ENCODE data around the gene CFAP43. TPM values are rescaled to one million over a fixed set of nuclear protein-coding genes. Genes with fewer than 3 reads are reported as not detected.

Gene CFAP43
- total and polyA plus RNA-seq, 9 of the 15 experiments (the other 6 are each of a cell fraction or from before 2014, with no cell fraction given), result 0.07 to 0.86 (median 0.11) TPM; not detected in 1

DNA sequence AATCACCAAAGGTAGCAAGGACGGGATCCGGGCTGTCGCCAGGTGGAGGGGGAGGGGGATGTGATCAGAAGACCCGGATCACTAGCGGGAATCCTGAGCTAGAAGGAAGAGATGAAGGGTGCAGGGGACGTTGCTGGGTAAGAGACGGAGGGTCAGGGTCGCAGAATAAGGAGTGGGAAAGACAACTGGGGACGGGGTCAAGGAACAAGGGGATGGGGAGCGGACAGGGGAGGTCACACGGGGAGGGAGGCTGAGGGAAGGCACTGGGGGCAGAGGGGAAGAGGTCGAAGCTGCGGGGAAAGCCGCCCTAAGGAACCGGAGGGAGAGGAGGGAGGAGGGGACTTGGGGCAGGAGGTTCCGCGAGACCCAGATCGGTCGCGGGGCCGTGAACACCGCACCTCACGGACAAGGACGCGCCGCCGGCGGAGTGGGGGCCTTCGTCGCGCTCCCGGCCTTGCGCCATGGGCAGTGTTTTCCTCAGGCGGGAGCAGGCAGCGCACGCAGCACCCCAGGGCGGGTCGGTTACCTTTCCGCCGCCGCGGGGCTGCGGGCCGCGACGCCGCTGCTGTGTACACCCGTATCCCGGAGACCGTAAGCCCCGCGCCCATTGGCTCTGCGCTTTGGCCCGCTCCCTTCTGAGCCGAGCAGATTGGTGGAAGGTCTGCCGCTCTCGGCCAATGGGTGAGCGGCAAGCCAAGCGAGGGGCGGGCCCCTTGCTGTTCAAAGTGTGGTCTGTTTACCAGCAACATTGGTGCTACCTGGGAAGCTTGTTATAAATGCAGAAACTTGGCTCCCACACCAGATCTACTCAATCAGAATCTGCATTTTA, at the start of gene CFAP43 (continued):
- TF ChIP-seq, protein P1, sequence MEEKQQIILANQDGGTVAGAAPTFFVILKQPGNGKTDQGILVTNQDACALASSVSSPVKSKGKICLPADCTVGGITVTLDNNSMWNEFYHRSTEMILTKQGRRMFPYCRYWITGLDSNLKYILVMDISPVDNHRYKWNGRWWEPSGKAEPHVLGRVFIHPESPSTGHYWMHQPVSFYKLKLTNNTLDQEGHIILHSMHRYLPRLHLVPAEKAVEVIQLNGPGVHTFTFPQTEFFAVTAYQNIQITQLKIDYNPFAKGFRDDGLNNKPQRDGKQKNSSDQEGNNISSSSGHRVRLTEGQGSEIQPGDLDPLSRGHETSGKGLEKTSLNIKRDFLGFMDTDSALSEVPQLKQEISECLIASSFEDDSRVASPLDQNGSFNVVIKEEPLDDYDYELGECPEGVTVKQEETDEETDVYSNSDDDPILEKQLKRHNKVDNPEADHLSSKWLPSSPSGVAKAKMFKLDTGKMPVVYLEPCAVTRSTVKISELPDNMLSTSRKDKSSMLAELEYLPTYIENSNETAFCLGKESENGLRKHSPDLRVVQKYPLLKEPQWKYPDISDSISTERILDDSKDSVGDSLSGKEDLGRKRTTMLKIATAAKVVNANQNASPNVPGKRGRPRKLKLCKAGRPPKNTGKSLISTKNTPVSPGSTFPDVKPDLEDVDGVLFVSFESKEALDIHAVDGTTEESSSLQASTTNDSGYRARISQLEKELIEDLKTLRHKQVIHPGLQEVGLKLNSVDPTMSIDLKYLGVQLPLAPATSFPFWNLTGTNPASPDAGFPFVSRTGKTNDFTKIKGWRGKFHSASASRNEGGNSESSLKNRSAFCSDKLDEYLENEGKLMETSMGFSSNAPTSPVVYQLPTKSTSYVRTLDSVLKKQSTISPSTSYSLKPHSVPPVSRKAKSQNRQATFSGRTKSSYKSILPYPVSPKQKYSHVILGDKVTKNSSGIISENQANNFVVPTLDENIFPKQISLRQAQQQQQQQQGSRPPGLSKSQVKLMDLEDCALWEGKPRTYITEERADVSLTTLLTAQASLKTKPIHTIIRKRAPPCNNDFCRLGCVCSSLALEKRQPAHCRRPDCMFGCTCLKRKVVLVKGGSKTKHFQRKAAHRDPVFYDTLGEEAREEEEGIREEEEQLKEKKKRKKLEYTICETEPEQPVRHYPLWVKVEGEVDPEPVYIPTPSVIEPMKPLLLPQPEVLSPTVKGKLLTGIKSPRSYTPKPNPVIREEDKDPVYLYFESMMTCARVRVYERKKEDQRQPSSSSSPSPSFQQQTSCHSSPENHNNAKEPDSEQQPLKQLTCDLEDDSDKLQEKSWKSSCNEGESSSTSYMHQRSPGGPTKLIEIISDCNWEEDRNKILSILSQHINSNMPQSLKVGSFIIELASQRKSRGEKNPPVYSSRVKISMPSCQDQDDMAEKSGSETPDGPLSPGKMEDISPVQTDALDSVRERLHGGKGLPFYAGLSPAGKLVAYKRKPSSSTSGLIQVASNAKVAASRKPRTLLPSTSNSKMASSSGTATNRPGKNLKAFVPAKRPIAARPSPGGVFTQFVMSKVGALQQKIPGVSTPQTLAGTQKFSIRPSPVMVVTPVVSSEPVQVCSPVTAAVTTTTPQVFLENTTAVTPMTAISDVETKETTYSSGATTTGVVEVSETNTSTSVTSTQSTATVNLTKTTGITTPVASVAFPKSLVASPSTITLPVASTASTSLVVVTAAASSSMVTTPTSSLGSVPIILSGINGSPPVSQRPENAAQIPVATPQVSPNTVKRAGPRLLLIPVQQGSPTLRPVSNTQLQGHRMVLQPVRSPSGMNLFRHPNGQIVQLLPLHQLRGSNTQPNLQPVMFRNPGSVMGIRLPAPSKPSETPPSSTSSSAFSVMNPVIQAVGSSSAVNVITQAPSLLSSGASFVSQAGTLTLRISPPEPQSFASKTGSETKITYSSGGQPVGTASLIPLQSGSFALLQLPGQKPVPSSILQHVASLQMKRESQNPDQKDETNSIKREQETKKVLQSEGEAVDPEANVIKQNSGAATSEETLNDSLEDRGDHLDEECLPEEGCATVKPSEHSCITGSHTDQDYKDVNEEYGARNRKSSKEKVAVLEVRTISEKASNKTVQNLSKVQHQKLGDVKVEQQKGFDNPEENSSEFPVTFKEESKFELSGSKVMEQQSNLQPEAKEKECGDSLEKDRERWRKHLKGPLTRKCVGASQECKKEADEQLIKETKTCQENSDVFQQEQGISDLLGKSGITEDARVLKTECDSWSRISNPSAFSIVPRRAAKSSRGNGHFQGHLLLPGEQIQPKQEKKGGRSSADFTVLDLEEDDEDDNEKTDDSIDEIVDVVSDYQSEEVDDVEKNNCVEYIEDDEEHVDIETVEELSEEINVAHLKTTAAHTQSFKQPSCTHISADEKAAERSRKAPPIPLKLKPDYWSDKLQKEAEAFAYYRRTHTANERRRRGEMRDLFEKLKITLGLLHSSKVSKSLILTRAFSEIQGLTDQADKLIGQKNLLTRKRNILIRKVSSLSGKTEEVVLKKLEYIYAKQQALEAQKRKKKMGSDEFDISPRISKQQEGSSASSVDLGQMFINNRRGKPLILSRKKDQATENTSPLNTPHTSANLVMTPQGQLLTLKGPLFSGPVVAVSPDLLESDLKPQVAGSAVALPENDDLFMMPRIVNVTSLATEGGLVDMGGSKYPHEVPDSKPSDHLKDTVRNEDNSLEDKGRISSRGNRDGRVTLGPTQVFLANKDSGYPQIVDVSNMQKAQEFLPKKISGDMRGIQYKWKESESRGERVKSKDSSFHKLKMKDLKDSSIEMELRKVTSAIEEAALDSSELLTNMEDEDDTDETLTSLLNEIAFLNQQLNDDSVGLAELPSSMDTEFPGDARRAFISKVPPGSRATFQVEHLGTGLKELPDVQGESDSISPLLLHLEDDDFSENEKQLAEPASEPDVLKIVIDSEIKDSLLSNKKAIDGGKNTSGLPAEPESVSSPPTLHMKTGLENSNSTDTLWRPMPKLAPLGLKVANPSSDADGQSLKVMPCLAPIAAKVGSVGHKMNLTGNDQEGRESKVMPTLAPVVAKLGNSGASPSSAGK (IDR thresholded peaks at IDR 0.05), result peak; percentile 86
- TF ChIP-seq RBM14 (IDR thresholded peaks at IDR 0.05; ENCODE audit: borderline replicate concordance, insufficient read depth, low read depth, low read length), result no peak
- TF ChIP-seq HIVEP1 (CRISPR knock-in tag; IDR thresholded peaks at IDR 0.05), result no peak
- TF ChIP-seq ZKSCAN3 (CRISPR knock-in tag; IDR thresholded peaks at IDR 0.05), result no peak
- no peak for TF ChIP-seq TRIM24 (IDR thresholded peaks at IDR 0.05)
- no peak for TF ChIP-seq ZNF41 (CRISPR knock-in tag; conservative IDR thresholded peaks at IDR 0.05)
- no peak for TF ChIP-seq POLR2AphosphoS2 (IDR thresholded peaks at IDR 0.05; ENCODE audit: low read length)
- TF ChIP-seq EP300 (IDR thresholded peaks at IDR 0.05; ENCODE audit: low read length), result no peak
- no peak for TF ChIP-seq NCOA1 (IDR thresholded peaks at IDR 0.05; ENCODE audit: low read depth)
- no peak for TF ChIP-seq ZNF668 (CRISPR knock-in tag; IDR thresholded peaks at IDR 0.05)
- TF ChIP-seq SUPT5H (IDR thresholded peaks at IDR 0.05), result 0 out of 2 replicates have a peak, but pooled peaks have one; percentile 38
- TF ChIP-seq HMG20B (CRISPR knock-in tag; IDR thresholded peaks at IDR 0.05), result no peak
- TF ChIP-seq ILK (tag; IDR thresholded peaks at IDR 0.05; ENCODE audit: borderline replicate concordance, low read depth), result no peak
- TF ChIP-seq, protein P2, sequence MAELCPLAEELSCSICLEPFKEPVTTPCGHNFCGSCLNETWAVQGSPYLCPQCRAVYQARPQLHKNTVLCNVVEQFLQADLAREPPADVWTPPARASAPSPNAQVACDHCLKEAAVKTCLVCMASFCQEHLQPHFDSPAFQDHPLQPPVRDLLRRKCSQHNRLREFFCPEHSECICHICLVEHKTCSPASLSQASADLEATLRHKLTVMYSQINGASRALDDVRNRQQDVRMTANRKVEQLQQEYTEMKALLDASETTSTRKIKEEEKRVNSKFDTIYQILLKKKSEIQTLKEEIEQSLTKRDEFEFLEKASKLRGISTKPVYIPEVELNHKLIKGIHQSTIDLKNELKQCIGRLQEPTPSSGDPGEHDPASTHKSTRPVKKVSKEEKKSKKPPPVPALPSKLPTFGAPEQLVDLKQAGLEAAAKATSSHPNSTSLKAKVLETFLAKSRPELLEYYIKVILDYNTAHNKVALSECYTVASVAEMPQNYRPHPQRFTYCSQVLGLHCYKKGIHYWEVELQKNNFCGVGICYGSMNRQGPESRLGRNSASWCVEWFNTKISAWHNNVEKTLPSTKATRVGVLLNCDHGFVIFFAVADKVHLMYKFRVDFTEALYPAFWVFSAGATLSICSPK (IDR thresholded peaks at IDR 0.05; ENCODE audit: borderline replicate concordance), result no peak
- TF ChIP-seq SIN3B (IDR thresholded peaks at IDR 0.05; ENCODE audit: low read depth), result peak; percentile 66; the same call in 1 of the 2 replicates
